H1 (cell line): ENCODE results near the gene GDPD4. TPM values are rescaled to one million over a fixed set of nuclear protein-coding genes. Genes with fewer than 3 reads are reported as not detected.

Source experiments
- NANOG ChIP-seq: IDR thresholded peaks from 2 replicates; pipeline ENCODE4 v1.6.1; 2011; ENCODE audit warnings: low read length, low read depth, mild to moderate bottlenecking, inconsistent platforms; ENCODE audit not compliant: insufficient read depth, poor library complexity, severe bottlenecking
- NRF1 ChIP-seq: IDR thresholded peaks from 2 replicates; pipeline ENCODE4 v1.6.1; 2011; ENCODE audit warnings: mild to moderate bottlenecking, low read depth, low read length, improper control_type of control experiment
- RBBP5 ChIP-seq: IDR thresholded peaks from 2 replicates; pipeline ENCODE4 v1.7.1; 2012; ENCODE audit warnings: low read depth, mild to moderate bottlenecking, inconsistent platforms, low read length, moderate library complexity, borderline replicate concordance
- SIX5 ChIP-seq: IDR thresholded peaks from 2 replicates; pipeline ENCODE4 v1.6.1; 2011; ENCODE audit warnings: mild to moderate bottlenecking, low read depth, low read length
- polyA plus RNA-seq, 7 experiments: library from polyadenylated mRNA; depleted of rRNA in 3 of 7; stranded (reverse) in 5 of 7; unstranded in 2 of 7; fragments of >200 nt in 5 of 7; fragments of 200-250 nt in 2 of 7; gene quantifications; 1 replicate in 5 of 7; 2 replicates in 1 of 7; 4 replicates in 1 of 7; pipeline versions ENCODE4 v1.2.1 to v1.2.3, GENCODE V29; 2011 to 2013; ENCODE audit warnings: missing spikeins in 2 of 7, mixed read lengths in 2 of 7
- total RNA-seq: library from RNA; stranded (reverse); fragmentation: NEBNext Ultra II Directional; extraction: Animal tissue kit (Norgen Biotek cat#: 25700); gene quantifications from 2 replicates; pipeline ENCODE4 v1.2.1, GENCODE V29; 2021

Gene GDPD4
- total and polyA plus RNA-seq, 2 of the 8 experiments (the other 6 are each of a cell fraction or from before 2014, with no cell fraction given) = not detected

DNA sequence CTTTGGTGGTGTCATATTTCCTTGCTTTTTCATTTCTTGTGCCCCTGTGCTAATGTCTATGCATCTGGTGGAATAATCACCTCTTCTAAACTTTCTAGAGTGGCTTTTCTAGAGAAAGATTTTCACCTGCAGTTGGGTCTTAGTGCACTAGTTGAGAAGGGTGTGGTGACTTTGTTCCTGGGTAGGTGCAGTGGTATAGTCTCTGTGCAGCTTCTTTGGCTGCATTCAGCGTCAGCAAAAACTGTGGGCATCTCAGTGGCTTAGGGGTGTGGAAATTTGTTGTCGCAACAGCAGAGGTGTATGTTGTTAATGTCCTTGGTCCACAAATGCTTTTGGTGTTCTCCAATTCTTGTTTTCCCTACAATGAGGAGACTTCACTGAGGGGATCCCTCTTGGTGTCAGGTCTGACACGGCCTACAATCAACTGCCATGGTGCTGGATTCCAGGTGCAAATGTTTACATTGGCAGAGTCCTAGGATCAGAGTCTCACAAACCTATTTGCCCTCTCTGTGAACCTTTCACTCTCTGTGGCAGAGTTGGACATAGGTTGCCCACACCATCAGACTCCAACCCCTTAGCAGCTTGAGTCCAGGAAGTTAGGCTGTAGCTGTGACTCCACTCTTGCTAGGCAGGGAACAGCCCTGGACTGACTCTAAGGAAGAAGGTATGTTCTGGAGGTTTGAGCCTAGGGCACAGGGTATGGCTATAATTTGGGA is 48.8 kb downstream of the GDPD4 start (continued):
- TF ChIP-seq NANOG = no peak
- no peak for TF ChIP-seq NRF1
- TF ChIP-seq SIX5 = no peak
- no peak for TF ChIP-seq RBBP5
